Umbilical cord (tissue), 2 donors: ENCODE results near the gene SPTBN4. TPM values are rescaled to one million over a fixed set of nuclear protein-coding genes. Genes with fewer than 3 reads are reported as not detected.
"Not testable (repeated sequence)": the region's sequence is repeated elsewhere in the genome, so short reads cannot be mapped to it uniquely, and the experiment has no call there.

Experiments used
- DNase-seq: peaks from one replicate; pipeline ENCODE4 v3.0.0-alpha.2; 2015; ENCODE audit warnings: low spot score
- total RNA-seq: library from RNA; depleted of rRNA; stranded (reverse); fragments of >200 nt; gene quantifications from one replicate; pipeline ENCODE4 v1.2.3, GENCODE V29; 2014; ENCODE audit warnings: low replicate concordance; ENCODE audit not compliant: insufficient read depth

The SPTBN4 gene
- total RNA-seq, 1 donor from 2014 or later, result 5.8 TPM

DNA sequence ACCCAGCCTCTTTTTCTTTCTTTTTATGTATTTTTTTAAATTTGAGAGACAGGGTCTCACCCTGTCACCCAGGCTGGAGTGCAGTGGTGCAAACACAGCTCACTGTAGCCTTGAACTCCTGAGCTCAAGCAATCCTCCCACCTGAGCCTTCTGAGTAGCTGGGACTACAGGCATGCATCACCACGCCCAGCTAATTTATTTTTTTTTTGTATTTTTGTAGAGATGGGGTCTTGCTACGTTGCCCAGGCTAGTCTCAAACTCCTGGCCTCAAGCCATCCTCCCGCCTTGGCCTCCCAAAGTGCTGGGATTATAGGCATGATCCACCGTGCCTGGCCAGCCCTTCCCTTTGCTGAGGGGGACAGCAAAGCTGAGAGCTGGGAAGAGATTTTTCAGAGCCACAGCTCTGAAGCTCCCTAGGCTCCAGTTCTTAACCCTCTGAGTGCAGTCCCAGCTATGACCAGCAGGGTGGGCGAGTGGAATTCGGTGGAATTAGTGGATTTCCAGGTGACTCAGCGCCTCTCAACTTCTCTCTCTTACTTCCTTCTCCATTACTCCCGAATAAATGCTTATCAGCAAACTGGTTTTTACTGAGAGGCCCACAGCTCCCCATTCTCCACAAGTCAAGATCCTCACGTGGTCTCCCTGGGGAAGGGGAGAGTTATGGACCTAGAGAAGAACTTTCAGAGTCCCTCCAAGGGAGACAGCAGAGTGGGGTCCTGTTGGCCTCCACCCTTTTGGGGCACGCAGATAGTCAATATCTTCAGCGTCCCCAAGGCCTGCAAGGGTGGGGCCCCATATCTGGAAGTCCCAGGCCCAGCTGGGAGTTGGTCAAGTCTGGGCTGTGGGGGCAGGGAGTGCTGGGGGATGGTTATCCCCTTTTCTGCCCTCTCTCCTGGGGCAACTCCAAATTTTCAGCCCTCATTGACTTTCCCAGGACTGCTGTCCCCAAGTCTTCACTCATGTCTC lies 2.5 kb upstream of the SPTBN4 start:
- DNase-seq, result peak; percentile 94

DNA sequence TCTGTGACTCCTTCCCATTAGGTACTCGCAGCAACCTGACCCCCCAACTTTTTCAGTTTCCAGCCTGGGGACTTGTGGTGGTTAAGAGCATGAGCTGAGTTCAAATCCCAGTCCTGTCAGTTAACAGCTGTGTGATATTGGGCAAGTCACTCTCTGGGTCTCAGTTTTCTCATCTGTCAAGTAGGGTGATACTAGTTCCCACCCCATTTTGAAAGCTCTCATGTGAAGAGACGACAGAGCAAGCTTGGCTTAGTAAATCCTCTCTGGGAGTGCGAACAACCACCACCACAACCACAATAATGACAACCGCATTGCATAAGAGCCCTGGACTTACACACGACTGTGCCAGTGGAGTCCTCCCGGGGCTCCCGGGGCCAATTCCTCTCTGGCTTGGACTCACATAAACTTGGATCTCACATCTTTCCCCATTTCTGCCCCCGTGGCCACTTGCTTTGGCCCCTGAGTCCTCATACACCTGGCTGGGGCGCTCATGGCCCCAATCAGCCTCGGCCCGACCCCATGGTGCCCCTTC lies 1.7 kb upstream of the SPTBN4 start:
- DNase-seq, result peak; percentile 45

DNA sequence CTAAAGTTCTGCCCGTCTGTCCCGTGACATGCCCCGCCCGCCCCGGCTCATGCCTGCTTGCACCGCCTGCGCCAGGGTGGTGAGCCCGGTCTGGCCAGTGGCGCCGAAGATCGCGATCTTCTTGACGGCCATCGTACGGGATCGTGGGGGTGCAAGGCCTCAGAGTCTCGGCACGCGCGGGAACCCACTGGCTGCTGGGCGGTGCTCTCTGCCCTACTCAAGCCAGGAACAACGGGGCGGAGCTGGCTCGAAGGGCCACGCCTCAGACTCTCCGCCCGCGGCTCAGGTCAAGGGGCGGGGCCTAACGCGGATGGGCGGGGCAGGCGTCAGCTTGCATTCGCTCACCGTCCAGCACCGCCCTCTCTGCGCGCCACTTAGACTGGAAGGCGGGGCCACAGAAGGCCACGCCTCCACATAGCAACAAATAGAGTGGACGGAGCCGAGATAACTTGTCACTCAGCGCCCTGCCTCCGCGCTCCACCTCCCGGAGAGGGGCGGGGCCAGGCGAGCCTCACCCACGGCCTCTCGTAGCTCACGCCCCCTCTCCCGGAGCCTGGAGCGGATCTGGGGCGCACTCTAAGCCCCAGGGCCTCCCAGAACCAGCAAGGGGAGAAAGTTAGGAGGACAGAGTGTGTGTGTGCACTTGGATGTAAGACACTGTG lies 1.1 kb upstream of the SPTBN4 start, which contains the start of gene BLVRB:
TSS of gene BLVRB (minus strand) at position 189 of the 662 bp plus-strand sequence. CDS start at position 132, 57 bp downstream.
- peak; percentile 100 for DNase-seq

DNA sequence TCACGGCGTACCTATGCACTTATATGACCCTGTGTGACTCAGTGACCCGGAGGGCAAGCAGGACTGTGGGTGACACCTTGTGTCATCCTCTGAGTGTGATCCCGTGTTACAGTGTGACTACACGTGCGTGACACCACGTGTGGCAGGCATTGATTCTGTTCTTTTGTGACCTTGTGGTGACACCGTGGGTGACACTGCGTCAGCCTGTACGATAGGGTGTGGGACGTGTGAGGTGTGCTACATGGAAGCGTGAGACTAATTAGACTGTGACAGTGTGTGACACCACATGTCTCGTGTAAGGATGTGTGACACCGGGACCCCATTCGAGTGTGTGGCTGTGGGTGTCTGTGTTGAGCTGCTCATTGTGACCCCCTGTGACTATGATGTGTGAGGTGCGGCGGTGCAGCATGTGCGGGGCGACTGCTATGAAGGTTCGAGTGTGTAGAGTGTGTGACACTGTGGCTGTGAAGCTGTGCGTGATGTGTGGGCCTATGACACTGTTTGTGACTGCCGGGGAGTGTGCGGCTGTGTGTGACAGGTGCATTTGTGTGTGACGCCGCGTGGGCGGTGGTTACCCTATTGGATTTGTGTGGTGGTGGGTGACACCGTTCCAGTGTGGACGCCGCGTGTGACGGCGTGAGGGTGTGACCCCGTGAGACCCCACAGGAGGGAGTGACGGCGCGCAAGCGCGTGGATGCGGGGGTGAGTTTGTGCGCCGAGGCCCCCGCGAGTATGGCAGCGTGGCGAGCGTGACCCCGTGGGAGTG lies 399 bp upstream of the SPTBN4 start:
- DNase-seq, result no peak

DNA sequence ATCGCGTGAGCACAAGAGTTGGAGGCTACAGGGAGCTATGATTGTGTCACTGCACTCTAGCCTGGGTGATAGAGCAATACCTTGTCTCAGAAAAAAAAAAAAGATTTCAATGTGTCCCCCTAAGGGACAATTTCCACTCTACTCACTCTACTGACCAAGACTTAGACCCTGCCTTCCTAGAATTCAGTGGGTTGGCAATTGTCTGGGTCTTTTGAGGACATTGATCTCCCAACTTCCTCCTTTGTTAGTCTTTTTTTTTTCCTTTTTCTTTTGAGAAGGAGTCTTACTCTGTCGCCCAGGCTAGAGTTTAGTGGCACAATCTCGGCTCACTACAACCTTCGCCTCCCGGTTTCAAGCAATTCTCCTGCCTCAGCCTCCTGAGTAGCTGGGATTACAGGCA lies 2.2 kb downstream of the SPTBN4 start:
- DNase-seq, result no peak

DNA sequence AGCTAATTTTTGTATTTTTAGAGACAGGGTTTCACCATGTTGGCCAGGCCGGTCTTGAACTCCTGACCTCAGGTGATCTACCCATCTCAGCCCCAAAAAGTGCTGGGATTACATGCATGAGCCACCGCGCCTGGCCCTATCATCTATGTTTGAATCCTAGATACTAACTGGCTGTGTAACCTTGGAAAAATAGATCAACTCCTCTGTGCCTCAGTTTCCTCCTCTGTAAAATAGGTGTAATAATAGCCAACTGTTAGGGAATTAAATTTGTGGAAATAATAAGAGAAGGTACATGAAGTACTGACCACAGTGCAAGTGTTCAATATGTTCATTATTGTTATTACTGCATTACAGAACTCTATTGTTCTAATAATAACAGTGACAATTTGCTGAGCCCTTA lies 4.3 kb downstream of the SPTBN4 start:
- DNase-seq, result no peak

DNA sequence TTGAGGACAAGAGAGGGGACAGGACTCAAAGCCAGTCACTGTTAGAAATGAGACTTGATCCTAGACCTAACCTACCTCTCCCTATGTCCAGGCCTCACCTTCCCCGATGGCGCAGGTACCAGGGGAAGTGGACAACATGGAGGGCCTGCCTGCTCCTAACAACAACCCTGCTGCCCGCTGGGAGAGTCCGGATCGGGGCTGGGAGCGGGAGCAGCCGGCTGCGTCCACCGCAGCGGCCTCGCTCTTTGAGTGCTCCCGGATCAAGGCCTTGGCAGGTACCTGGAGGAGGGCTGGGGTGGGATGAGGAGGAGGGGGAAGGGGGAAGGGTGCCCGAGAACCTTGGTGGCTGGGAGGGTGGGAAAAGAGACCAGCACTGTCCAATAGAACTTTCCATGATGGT lies 5.7 kb downstream of the SPTBN4 start:
- no peak for DNase-seq

DNA sequence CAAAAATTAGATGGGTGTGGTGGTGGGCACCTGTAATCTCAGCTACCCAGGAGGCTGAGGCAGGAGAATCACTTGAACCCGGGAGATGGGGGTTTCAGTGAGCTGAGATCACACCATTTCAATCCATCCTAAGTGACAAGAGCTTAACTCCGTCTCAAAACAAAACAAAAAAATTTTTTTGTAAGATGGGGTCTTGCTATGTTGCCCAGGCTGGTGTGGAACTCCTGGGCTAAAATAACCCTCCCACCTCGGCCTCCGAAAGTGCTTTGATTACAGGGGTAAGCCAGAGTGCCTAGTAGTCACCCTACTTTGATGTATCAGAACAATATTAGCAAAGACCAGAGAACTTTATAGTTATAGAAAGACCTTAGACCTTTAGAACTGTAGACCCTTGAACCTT lies 7.9 kb downstream of the SPTBN4 start:
- no peak for DNase-seq

DNA sequence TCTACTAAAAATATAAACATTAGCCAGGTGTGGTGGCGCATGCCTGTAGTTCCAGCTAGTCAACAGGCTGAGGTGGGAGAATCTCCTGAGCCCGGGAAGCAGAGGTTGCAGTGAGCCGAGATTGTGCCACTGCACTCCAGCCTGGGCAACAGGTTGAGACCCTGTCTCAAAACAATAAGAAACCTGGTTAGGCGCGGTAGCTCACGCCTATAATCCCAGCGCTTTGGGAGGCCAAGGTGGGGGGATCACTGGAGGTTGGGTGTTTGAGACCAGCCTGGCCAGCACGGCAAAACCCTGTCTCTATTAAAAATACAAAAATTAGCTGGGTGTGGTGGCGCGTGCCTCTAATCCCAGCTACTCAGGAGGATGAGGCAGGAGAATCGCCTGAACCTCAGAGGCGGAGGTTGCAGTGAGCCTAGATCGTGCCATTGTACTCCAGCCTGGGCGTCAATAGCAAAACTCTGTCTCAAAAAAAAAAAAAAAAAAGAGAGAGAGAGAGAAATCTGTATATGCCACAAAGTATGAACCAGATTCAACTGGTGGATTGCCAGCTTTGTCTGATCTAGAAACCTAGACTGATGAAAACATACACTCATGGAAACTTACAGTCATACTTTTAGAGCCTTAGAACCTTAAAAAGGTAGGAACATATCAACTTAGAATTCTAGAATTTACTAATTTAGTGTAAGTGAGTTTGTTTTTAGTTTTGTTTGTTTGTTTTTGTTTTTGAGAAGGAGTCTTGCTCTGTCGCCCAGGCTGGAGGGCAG lies 9.3 kb downstream of the SPTBN4 start:
- not testable (repeated sequence) for DNase-seq

DNA sequence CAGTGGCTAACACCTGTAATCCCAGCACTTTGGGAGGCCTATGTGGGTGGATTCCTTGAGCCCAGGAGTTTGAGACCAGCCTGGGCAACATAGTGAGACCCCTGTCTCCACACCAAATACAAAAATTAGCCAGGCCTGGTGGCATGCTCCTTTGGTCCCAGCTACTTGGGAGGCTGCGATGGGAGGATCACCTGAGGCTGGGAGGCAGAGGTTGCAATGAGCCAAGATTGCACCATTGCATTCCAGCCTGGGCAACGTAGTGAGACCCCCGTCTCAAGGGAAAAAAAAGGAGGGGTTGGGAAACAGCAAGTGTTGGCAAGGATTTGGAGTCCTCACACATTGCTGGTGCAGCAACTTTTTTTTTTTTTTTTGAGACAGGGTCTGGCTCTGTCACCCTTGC lies 19.2 kb downstream of the SPTBN4 start:
- no peak for DNase-seq

DNA sequence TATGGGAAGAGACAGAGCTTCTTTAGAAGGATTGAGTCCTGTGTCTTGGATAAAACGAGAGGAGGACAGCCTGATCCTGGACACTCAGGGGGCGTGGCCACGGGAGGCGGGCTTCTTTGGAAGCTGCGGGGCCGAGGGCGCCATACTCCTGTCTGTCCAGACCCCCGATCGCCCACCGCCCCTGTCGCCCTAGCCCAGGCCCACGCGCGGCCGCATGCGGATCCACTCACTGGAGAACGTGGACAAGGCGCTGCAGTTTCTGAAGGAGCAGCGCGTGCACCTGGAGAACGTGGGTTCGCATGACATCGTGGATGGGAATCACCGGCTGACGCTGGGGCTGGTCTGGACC lies 23.1 kb downstream of the SPTBN4 start:
- DNase-seq, result no peak

DNA sequence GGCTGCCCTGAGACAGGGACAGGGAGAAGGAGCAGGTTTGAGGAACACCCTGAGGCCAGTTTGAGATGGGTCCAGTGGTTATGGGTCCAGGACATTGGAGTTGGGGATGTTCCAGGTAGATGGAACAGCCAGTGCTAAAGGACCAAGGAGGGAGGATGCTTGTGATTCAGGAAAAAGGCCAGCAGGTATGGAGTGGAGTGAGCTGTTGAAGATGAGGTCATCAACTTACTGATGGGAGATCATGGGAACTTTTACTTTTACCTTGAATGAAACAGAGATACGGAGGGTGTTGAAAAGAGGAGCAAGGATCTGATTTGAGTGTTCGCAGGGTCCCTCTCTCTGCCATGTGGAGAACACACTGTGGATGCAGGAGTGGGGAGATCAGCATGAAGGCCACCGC lies 25.5 kb downstream of the SPTBN4 start:
- DNase-seq, result no peak

DNA sequence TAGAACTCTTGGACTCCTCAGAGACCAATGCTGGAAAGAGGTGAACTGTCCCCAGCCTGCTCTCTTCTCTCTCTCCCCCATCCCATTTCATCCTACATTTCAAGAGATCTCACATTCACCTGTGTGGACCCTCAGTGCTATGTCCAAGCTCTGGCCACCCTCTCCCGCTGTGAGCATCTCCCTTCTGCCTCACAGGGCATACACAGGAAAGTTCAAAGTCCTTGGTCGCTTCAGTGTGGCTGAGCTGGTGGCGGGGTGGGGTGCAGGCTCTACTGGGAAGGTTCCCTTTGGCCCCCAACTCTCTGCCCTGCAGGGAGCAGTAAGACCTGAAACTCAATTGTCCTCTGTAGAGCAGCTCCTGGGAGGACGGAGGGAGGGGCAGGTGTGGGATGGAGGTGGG lies 27.0 kb downstream of the SPTBN4 start:
- no peak for DNase-seq

DNA sequence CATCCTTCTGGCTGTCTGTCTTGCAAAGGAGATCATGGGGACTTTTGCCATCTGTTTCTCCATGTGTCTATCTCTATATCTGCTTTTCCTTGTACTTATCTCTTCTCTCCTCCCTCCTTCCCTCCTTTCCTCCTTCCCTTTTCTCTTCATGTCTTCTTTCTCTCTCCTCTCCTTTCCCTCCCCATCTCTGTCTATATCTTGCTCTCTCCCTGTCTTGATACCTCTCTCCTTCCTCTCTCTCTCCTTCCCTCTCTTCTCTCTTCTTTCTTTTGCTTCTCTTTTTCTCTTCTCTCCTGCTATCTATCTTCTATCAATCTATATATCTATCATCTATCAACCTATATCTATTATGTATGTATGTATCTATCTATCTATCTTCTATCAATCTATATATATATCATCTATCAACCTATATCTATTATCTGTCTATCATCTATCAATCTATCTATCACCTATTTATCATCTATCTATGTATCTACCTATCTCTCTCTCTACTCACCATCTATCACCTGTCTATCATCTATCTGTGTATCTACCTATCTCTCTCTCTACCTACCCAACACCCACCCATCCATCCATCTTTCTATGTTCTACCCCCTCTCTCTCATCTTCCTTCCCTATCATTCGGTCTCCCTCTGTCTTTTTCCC lies 27.5 kb downstream of the SPTBN4 start:
- no peak for DNase-seq

DNA sequence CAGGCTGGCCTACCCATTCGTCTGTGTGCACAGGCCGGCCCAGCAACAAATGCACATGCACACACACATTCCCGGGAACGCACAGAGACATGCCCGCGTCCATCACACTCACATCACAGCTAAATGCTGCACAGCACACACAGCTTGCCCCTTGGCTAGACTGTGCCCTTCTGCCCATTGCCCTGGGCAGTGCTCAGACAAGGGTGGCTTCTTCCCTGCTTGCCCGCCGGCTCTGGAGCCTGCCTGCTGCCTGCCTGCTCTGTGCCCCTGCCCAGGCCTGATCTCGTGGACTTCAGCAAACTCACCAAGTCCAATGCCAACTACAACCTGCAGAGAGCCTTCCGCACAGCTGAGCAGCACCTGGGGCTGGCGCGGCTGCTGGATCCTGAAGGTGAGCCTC lies 30.4 kb downstream of the SPTBN4 start:
- DNase-seq, result no peak

DNA sequence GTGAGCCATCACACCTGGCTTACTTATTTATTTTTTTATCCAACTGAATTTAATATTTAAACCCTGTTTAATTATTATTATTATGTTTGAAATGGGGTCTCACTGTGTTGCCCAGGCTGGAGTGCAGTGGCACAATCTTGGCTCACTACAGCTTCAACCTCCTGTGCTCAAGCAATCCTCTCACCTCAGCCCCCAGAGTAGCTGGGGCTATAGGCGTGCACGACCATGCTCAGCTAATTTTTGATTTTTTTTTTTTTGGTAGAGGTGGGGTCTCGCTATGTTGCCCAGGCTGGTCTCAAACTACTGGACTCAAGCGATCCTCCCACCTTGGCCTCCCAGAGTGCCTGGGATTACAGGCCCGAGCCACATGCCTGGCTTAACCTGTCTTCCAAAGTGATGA lies 32.5 kb downstream of the SPTBN4 start:
- no peak for DNase-seq

DNA sequence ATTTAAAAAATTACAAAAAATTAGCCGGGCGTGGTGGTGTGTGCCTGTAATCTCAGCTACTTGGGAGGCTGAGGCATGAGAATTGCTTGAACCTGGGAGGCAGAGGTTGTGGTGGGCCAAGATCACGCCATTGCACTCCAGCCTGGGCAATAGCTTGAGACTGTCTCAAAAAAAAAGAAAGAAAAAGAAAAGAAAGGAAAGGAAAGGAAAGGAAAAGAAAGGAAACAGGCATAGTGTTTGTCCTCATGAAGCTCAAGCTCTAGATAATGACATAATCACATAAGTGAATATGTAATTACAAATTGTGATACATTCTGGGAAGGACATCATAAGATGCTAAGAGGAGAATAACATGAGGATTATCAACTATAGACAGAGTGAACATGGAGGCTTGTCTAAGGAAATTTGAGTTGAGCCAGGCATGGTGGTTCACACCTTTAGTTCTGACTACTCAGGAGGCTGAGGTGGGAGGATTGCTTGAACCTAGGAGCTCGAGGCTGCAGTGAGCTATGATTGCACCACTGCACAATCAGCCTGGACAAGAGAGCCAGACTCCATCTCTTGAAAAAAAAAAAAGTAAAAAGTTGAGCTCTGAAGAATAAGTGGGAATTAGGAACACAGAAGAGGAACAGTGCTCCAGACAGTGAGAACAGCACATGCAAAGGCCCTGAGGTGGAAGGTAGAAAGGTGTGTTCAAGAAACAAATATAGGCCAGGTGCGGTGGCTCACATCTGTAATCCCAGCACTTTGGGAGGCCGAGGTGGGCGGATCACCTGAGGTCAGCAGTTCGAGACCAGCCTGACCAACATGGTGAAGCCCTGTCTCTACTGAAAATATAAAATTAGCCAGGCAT lies 34.1 kb downstream of the SPTBN4 start:
- DNase-seq, result not testable (repeated sequence)

DNA sequence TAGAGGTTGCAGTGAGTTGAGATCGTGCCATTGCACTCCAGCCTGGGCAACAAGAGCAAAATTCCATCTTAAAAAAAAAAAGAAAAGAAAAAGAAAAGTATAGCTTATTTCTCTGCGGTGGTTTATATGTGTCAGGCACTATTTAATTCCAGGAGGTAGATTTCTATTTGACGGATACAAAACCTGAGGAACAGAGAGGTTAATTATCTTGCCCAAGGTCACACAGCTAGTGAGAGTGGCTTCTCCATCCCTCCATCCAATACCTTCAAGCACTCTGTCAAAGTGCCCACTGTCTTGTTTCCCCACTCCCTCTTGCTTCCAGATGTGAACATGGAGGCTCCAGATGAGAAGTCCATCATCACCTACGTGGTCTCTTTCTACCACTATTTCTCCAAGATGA lies 34.8 kb downstream of the SPTBN4 start:
- no peak for DNase-seq

DNA sequence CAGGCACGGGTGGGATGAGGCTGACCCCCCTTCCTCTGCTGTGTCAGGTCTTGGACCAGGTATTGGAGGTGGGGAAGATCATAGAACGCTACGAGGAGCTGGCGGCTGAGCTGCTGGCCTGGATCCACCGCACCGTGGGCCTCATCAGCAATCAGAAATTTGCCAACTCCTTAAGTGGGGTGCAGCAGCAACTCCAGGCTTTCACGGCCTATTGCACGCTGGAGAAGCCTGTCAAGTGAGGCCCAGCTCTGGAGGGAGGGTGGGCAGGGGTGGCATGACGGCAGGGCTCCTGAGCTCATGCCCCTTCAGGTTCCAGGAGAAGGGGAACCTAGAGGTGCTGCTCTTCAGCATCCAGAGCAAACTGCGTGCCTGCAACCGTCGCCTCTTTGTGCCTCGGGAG lies 35.3 kb downstream of the SPTBN4 start:
- DNase-seq, result no peak
